ENCODE data around the gene CHMP2B. TPM values are rescaled to one million over a fixed set of nuclear protein-coding genes. Genes with fewer than 3 reads are reported as not detected.

Gene CHMP2B
- total and polyA plus RNA-seq, 9 of the 15 experiments (the other 6 are each of a cell fraction or from before 2014, with no cell fraction given): 7.4 to 17.7 (median 10.6) TPM

GRCh38 chr3:87186608-87187159 lies 40.4 kb upstream of the CHMP2B start:
- H4K20me1 ChIP-seq (replicated peaks; ENCODE audit: control insufficient read depth, insufficient read depth, low read length): no peaks in the 10 kb centered on the region
- no peaks in the 10 kb centered on the region for H3K9me3 ChIP-seq (replicated peaks; ENCODE audit: control insufficient read depth, insufficient read depth, low read depth, low read length)
- TF ChIP-seq ZNF197 (CRISPR knock-in tag; IDR thresholded peaks at IDR 0.05; ENCODE audit: low read depth): no peak
- no peak for TF ChIP-seq YY1 (IDR thresholded peaks at IDR 0.05; ENCODE audit: borderline replicate concordance in 1 of 3, control insufficient read depth in 1 of 3, extremely low read depth in 1 of 3, insufficient read depth in 3 of 3, insufficient read length in 1 of 3, insufficient replicate concordance in 2 of 3, low read depth in 1 of 3, low read length in 2 of 3)
- TF ChIP-seq ZNF778 (CRISPR knock-in tag; IDR thresholded peaks at IDR 0.05): no peak
- no peak for TF ChIP-seq NR2C1 (IDR thresholded peaks at IDR 0.05)
- no peak for TF ChIP-seq NR2C1 (tag; IDR thresholded peaks at IDR 0.05)
- BruUV-seq (replicated peaks): no TSS peak
- H3K4me2 ChIP-seq (ENCODE audit: insufficient read depth, low read length): no peak overlapping the region
- in situ Hi-C loops (cut with MboI) (no loop called here), intact Hi-C loops (cut with micrococcal nuclease) (no loop called here)
- H3K9me1 ChIP-seq (ENCODE audit: control insufficient read depth, insufficient read depth, low read length): no peaks in the 10 kb centered on the region
- 0% methylated on average over 2 of the region's 2 CpGs for WGBS (ENCODE audit: insufficient coverage, low coverage, missing lambda C conversion rate)
- ATAC-seq (no peak), FAIRE-seq (no peak), DNase-seq (ENCODE audit: extremely low read depth in 1 of 4, low spot score in 3 of 4) (no peak)
- no peaks in the 10 kb centered on the region for H3K27me3 ChIP-seq (ENCODE audit: control insufficient read depth in 2 of 2, insufficient read depth in 2 of 2, low read length in 2 of 2)
- ChIA-PET CTCF (ENCODE audit: low intra/inter-chr PET ratio) (no interaction called here), POLR2A (no interaction called here)
- H3K36me3 ChIP-seq (ENCODE audit: control insufficient read depth, insufficient read depth, low read length): no peaks in the 10 kb centered on the region
- no peak overlapping the region for H3K27ac ChIP-seq (ENCODE audit: extremely low read depth, low read depth, low read length)
- no peaks in the 10 kb centered on the region for H3K79me2 ChIP-seq (ENCODE audit: control insufficient read depth, insufficient read depth, low read length)
- H2AFZ ChIP-seq (ENCODE audit: low read depth, low read length): no peak overlapping the region
- no peak overlapping the region for H3K4me3 ChIP-seq
- H3K9ac ChIP-seq (ENCODE audit: insufficient read depth in 1 of 2, low read depth in 2 of 2, low read length in 2 of 2): no peak overlapping the region
- no peaks in the 10 kb centered on the region for H3K4me1 ChIP-seq (replicated peaks in 1 of 2; ENCODE audit: control insufficient read depth in 2 of 2, insufficient read depth in 2 of 2, low read length in 2 of 2)

GRCh38 chr3:87191175-87191574 lies 35.9 kb upstream of the CHMP2B start:
- 0% methylated on average over 2 of the region's 2 CpGs for WGBS (ENCODE audit: insufficient coverage, low coverage, missing lambda C conversion rate)
- in situ Hi-C loops (cut with MboI): no loop called here
- Histone ChIP-seq H3K9ac (ENCODE audit: insufficient read depth in 1 of 2, low read depth in 2 of 2, low read length in 2 of 2) (no peak overlapping the region), H3K27me3 (ENCODE audit: control insufficient read depth in 2 of 2, insufficient read depth in 2 of 2, low read length in 2 of 2) (no peaks in the 10 kb centered on the region), H3K27ac (ENCODE audit: extremely low read depth, low read depth, low read length) (no peak overlapping the region), H3K4me1 (replicated peaks in 1 of 2; ENCODE audit: control insufficient read depth in 2 of 2, insufficient read depth in 2 of 2, low read length in 2 of 2) (no peaks in the 10 kb centered on the region), H3K9me3 (replicated peaks; ENCODE audit: control insufficient read depth, insufficient read depth, low read depth, low read length) (no peaks in the 10 kb centered on the region), H3K4me3 (no peak overlapping the region), H3K9me1 (ENCODE audit: control insufficient read depth, insufficient read depth, low read length) (no peaks in the 10 kb centered on the region), H3K79me2 (ENCODE audit: control insufficient read depth, insufficient read depth, low read length) (no peaks in the 10 kb centered on the region), H4K20me1 (replicated peaks; ENCODE audit: control insufficient read depth, insufficient read depth, low read length) (no peaks in the 10 kb centered on the region), H2AFZ (ENCODE audit: low read depth, low read length) (no peak overlapping the region), H3K4me2 (ENCODE audit: insufficient read depth, low read length) (no peak overlapping the region), H3K36me3 (ENCODE audit: control insufficient read depth, insufficient read depth, low read length) (no peaks in the 10 kb centered on the region)
- ChIA-PET CTCF (ENCODE audit: low intra/inter-chr PET ratio) (no interaction called here), POLR2A (no interaction called here)
- intact Hi-C loops (cut with micrococcal nuclease): no loop called here
- ATAC-seq (no peak), FAIRE-seq (no peak), DNase-seq (ENCODE audit: extremely low read depth in 1 of 4, low spot score in 3 of 4) (no peak)
- no TSS peak for BruUV-seq (replicated peaks)
- TF ChIP-seq SMAD3 (CRISPR knock-in tag; conservative IDR thresholded peaks at IDR 0.05): no peak
- TF ChIP-seq RNF219 (CRISPR knock-in tag; IDR thresholded peaks at IDR 0.05): no peak
- no peak for TF ChIP-seq ZBTB5 (IDR thresholded peaks at IDR 0.05)
- TF ChIP-seq PYGO2 (tag; IDR thresholded peaks at IDR 0.05): no peak
- TF ChIP-seq ZNF280A (IDR thresholded peaks at IDR 0.05; ENCODE audit: low read depth, partially characterized antibody): no peak

Data from K562 (cell line).